Fibroblast of lung (primary cell): ENCODE results near the gene CCDC102A. TPM values are rescaled to one million over a fixed set of nuclear protein-coding genes. Genes with fewer than 3 reads are reported as not detected.

Experiments
- DNase-seq, 2 donors: peaks; one replicate each; pipeline versions ENCODE4 v3.0.0 to v3.0.0-alpha.2; 2010; ENCODE audit warnings: low read depth in 2 of 2
- H2AFZ ChIP-seq: 2 replicates; pipeline ENCODE4 v1.5.1; 2012; ENCODE audit warnings: low read length, control low read depth, inconsistent platforms
- H3K27ac ChIP-seq: 2 replicates; pipeline ENCODE4 v1.5.1; 2011; ENCODE audit warnings: low read length, control low read depth; ENCODE audit not compliant: insufficient read depth
- H3K27me3 ChIP-seq: 2 replicates; pipeline ENCODE4 v1.5.1; 2011; ENCODE audit warnings: mild to moderate bottlenecking, low read length; ENCODE audit not compliant: control insufficient read depth, insufficient read depth
- H3K36me3 ChIP-seq: 2 replicates; pipeline ENCODE4 v1.5.1; 2011; ENCODE audit warnings: low read length; ENCODE audit not compliant: control insufficient read depth, insufficient read depth
- H3K4me1 ChIP-seq: 2 replicates; pipeline ENCODE4 v1.5.1; 2011; ENCODE audit warnings: low read length; ENCODE audit not compliant: control insufficient read depth, insufficient read depth; ENCODE audit errors: extremely low read depth
- H3K4me2 ChIP-seq: 2 replicates; pipeline ENCODE4 v1.5.1; 2011; ENCODE audit warnings: low read length, control low read depth; ENCODE audit not compliant: insufficient read depth; ENCODE audit errors: extremely low read depth
- H3K4me3 ChIP-seq, 4 experiments: fragments of 200-600 bp in 1 of 4; sonication (generic) in 1 of 4; replicated peaks in 1 of 4; 2 replicates each; pipeline ENCODE4 v1.5.1; 2011 to 2016; ENCODE audit warnings: low read length in 4 of 4, low read depth in 3 of 4, mild to moderate bottlenecking in 3 of 4, control low read depth in 2 of 4, inconsistent platforms in 1 of 4, mixed read lengths in 1 of 4; ENCODE audit not compliant: insufficient read depth in 1 of 4; ENCODE audit errors: control extremely low read depth in 1 of 4
- H3K79me2 ChIP-seq: 2 replicates; pipeline ENCODE4 v1.5.1; 2012; ENCODE audit warnings: mild to moderate bottlenecking, low read length, inconsistent platforms; ENCODE audit not compliant: control insufficient read depth, insufficient read depth
- H3K9ac ChIP-seq: 2 replicates; pipeline ENCODE4 v1.5.1; 2011; ENCODE audit warnings: mild to moderate bottlenecking, low read length, control low read depth; ENCODE audit not compliant: insufficient read depth
- H3K9me3 ChIP-seq: 2 replicates; pipeline ENCODE4 v1.5.1; 2012; ENCODE audit warnings: low read depth, low read length; ENCODE audit not compliant: control insufficient read depth, insufficient read depth
- H4K20me1 ChIP-seq: 2 replicates; pipeline ENCODE4 v1.5.1; 2011; ENCODE audit warnings: low read length; ENCODE audit not compliant: control insufficient read depth, insufficient read depth; ENCODE audit errors: extremely low read depth
- CTCF ChIP-seq, 2 donors: IDR thresholded peaks in 1 of 2; conservative IDR thresholded peaks in 1 of 2; 1 replicate in 1 of 2; 2 replicates in 1 of 2; pipeline ENCODE4 v1.5.1; 2011 to 2012; ENCODE audit warnings: low read length in 2 of 2, control low read depth in 1 of 2, inconsistent platforms in 1 of 2, low read depth in 1 of 2, mild to moderate bottlenecking in 1 of 2
- EZH2 ChIP-seq: IDR thresholded peaks from 2 replicates; pipeline ENCODE4 v1.5.1; 2012; ENCODE audit warnings: low read length, control low read depth, mild to moderate bottlenecking; ENCODE audit errors: missing control alignments
- polyA plus RNA-seq, 2 donors: library from polyadenylated mRNA; depleted of rRNA in 1 of 2; stranded (reverse) in 1 of 2; unstranded in 1 of 2; fragments of >200 nt; gene quantifications; 2 replicates each; pipeline ENCODE4 v1.2.1, GENCODE V29; 2011 to 2012; ENCODE audit warnings: missing spikeins in 1 of 2
- total RNA-seq: library from RNA; depleted of rRNA; stranded (reverse); fragments of >200 nt; gene quantifications from 2 replicates; pipeline ENCODE4 v1.2.1, GENCODE V29; 2014

The CCDC102A gene
- total and polyA plus RNA-seq, 2 donors (not counting 1 experiment from before 2014, with no cell fraction given): 7.1 to 16.7 TPM

GRCh38 chr16:57471209-57471608 lies 65.2 kb downstream of the CCDC102A start:
- Histone ChIP-seq H3K27me3 (no peaks in the 10 kb centered on the region), H3K4me2 (no peak overlapping the region), H4K20me1 (no peaks in the 10 kb centered on the region), H3K4me1 (peaks cover 4% of the 10 kb centered on the region), H3K9me3 (no peaks in the 10 kb centered on the region), H3K9ac (no peak overlapping the region), H3K27ac (no peak overlapping the region), H3K36me3 (peaks cover 22% of the 10 kb centered on the region), H3K4me3 (no peak overlapping the region), H3K79me2 (no peaks in the 10 kb centered on the region), H2AFZ (no peak overlapping the region)
- TF ChIP-seq CTCF (conservative IDR thresholded peaks at IDR 0.05 in 1 of 2, IDR thresholded peaks at IDR 0.05 in 1 of 2; ENCODE audit: low read depth in 1 of 2, low read length in 2 of 2): no peak
- no peak for TF ChIP-seq EZH2
- DNase-seq: no peak

GRCh38 chr16:57470711-57471110 lies 65.7 kb downstream of the CCDC102A start:
- H3K9ac ChIP-seq: no peak overlapping the region
- H4K20me1 ChIP-seq: no peaks in the 10 kb centered on the region
- peaks cover 1% of the 10 kb centered on the region for H3K79me2 ChIP-seq
- H3K4me1 ChIP-seq: peaks cover 4% of the 10 kb centered on the region
- no peak for TF ChIP-seq CTCF (conservative IDR thresholded peaks at IDR 0.05 in 1 of 2, IDR thresholded peaks at IDR 0.05 in 1 of 2; ENCODE audit: low read depth in 1 of 2, low read length in 2 of 2)
- TF ChIP-seq EZH2: no peak
- H3K27me3 ChIP-seq: no peaks in the 10 kb centered on the region
- peaks cover 23% of the 10 kb centered on the region for H3K36me3 ChIP-seq
- no peak overlapping the region for H3K27ac ChIP-seq
- H2AFZ ChIP-seq: no peak overlapping the region
- no peak overlapping the region for H3K4me3 ChIP-seq
- no peak overlapping the region for H3K4me2 ChIP-seq
- DNase-seq: peak in 1 of 2 donors; percentile 50
- no peaks in the 10 kb centered on the region for H3K9me3 ChIP-seq

- H3K9me3 ChIP-seq: no peaks in the 10 kb centered on the region
- no peak overlapping the region for H3K4me3 ChIP-seq
- TF ChIP-seq EZH2: no peak
- peaks cover 4% of the 10 kb centered on the region for H3K4me1 ChIP-seq
- H3K27me3 ChIP-seq: no peaks in the 10 kb centered on the region
- no peak for DNase-seq
- H3K36me3 ChIP-seq: peaks cover 24% of the 10 kb centered on the region
- no peak overlapping the region for H3K27ac ChIP-seq
- no peak overlapping the region for H3K9ac ChIP-seq
- no peak overlapping the region for H3K4me2 ChIP-seq
- H4K20me1 ChIP-seq: no peaks in the 10 kb centered on the region
- H2AFZ ChIP-seq: no peak overlapping the region
- H3K79me2 ChIP-seq: peaks cover 3% of the 10 kb centered on the region
These were observed 66.4 kb downstream of the CCDC102A start for GRCh38 chr16:57469917-57470470.
